ENCODE data around the gene MPP3.

Gene MPP3

GRCh38 chr17:43830510-43831140 is 2.3 kb downstream of the MPP3 start:
- no peak for DNase-seq

- no peak for DNase-seq
Measured at GRCh38 chr17:43829738-43830137, 3.2 kb downstream of the MPP3 start.

GRCh38 chr17:43827596-43827995 is 5.3 kb downstream of the MPP3 start:
- DNase-seq = no peak

- DNase-seq = no peak
Measured at GRCh38 chr17:43826206-43826605, 6.7 kb downstream of the MPP3 start.

DNA sequence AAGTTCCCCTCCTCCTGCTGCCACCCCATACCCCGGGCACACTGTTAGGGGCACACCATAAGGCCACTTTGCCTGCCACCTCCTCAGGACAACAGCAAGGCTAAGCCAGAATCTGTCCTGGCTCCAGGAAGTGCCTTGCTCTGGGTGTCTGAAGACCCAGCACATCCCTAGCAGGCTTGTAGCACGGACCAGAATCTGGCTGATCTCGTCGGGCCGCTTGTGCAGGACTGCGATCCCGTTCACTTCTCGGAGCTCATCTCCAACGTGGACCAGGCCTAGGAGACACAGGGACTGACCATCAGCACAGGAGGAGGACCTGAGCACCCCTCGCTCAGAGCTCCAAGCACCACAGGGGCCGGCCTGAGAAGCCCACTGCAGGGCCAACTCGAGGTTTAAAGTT is 7.4 kb downstream of the MPP3 start:
- DNase-seq = no peak

- DNase-seq = no peak
Measured at GRCh38 chr17:43823350-43824084, 9.4 kb downstream of the MPP3 start.

DNA sequence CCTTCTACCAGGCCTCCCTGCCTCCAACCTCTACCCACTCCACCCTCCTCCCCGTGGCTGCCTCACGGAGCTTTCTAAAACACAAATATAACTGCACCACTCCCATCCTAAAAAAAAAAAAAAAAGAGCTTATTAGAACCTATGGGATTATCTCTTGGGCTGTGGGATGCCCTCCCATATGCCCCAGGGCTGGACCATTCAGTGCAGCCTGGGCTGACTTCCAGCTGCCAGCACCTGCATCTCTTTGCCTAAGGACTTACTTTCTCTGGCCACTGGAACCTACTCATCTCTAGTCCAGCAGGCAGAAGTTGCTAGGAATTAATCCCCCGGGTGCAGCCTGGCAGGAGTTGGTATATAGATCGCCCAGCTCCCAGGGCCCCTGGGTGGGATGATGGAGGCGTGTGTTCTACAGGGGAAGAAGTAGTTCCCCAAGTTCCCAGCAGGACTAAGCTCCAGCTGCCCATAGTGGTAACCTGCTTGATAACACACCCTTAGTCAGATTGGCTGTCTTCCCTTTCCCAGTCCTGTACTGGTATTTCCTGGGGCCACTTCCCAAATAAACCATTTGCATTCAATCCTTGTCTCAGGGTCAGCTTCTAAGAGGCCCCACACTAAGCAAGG is 10.3 kb downstream of the MPP3 start:
- DNase-seq = no peak

- DNase-seq = no peak
Measured at GRCh38 chr17:43820759-43821158, 12.2 kb downstream of the MPP3 start.

DNA sequence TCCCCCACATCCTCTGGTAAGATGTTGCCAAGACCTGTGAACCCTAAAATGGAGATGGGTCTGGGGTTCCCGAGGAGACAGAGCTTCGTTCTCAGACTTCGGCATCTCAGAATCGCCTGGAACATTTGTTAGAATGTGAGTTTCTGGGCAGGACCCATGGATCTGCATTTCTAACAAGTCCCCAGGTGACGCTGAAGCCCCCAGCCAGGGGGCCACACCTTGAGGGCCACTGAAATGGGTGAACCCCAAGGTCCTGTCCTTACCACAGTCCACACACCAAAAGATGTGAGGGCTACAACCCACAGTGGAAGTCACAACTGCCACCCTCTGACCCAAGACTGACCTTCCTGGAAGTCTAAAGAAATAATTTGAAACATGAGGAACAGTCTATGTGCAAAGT is 14.0 kb downstream of the MPP3 start:
- DNase-seq = no peak

DNA sequence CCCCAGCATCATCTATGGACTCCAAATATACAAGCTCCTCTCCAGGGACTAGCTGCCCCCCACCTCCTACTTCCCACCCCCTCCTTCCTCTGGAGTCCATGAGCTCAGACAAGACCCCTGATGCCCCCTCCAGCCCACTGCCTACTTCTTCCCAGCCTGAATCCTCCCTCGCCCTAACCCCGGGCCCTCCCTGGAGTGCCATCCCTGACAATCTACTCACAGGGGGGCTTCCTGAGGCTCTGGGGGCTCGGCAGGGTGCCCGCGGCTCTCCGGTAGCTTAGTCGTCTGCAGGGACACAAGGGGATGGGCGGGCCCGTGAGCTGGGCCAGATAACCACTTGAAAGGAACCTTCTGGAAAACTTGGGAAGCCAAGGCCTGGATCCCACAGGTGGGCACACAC is 15.1 kb downstream of the MPP3 start:
- no peak for DNase-seq

DNA sequence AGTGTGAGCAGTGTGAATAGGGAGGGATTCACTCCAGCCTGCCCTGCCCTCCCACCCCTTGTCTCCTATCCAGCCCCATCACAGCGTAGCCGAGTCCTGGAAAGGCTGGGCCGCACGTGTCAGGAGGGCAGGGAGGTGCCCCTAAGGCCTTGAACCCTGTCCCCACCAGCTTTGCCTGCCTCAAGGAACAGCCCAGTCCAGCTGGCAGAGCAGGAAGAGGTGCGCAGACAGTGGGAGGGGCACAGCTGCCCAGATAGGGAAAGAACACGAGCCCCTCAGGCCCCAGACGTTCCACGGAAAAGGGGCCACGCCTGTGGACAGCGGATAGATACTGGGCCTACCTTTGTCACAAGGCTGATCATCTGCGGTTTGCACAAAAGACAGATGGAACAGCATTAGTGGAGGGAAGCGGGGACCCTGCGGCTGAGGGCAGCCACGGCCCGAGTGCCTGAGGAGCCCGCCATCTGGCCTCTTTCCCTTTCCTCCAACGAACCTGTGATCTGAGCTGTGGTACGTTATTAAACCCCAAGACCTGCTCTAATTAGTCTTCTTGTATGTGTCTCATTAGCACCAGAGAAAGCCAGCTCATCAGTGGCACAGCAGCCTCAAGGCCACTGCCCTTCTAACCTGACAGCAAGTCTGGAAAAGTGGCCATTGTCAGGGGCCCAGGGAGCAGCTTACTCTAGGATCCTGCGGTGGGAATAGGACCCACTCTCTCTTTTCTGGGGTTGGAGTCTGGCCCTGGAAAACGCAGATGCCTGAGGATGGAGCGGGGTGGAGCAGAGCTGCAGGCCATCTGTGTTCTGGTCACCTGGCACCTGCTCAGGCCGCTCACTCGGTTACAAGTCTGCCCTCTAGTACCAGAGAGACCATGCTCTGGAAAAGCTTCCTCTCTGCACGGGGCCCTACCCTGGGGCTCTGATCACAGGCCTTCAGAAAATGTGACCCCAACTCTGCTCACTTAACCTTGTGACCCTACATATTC is 16.3 kb downstream of the MPP3 start:
- DNase-seq = no peak

GRCh38 chr17:43814714-43815113 is 18.2 kb downstream of the MPP3 start:
- no peak for DNase-seq

- no peak for DNase-seq
Measured at GRCh38 chr17:43814026-43814425, 18.9 kb downstream of the MPP3 start.

- DNase-seq = no peak
Measured at GRCh38 chr17:43813386-43813785, 19.6 kb downstream of the MPP3 start.

GRCh38 chr17:43812396-43813265 is 20.3 kb downstream of the MPP3 start:
- no peak for DNase-seq

DNA sequence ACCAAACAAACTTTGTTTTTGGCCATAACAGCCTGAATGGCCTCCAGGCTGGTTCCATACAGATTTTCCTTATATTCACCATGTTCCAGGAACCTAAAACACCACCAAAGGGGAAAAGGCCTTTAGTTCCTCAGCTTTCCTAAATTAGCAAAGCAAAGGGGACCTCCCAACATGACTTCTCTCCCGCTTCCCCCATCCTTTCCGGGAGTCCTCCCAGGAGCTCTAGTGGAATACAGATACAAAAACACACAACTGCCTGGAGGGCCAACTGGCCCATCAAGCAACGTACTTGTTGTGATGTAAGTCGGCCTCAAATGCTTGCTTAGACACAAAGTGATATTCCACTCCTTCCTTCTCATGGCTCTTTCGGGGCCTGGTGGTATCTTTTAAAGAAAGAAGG is 22.1 kb downstream of the MPP3 start:
- no peak for DNase-seq

DNA sequence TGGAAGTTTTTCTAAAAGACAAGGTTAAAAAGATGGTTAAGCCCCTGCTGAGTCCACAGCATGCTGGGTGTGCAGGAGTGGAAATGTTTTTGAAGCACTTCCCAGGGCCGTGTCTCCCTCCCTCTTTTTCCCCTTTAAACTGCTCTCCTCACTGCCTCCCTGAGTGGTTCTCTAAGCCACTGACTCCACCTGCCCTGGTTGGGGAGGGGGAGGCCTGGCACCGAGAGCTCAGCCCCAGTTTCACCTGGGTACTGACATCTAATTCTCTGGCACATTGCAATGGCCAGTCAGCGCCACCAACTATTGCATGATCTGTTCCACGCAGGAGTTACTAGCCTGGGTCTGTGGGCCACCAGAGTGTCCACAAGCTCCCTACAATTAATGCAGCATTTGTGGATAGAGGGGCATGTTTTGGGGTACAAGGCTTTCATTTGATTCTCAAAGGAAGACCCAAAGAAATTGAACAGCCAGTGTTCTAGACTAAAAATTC is 22.7 kb downstream of the MPP3 start:
- no peak for DNase-seq

- no peak for DNase-seq
Measured at GRCh38 chr17:43809121-43809520, 23.8 kb downstream of the MPP3 start.

DNA sequence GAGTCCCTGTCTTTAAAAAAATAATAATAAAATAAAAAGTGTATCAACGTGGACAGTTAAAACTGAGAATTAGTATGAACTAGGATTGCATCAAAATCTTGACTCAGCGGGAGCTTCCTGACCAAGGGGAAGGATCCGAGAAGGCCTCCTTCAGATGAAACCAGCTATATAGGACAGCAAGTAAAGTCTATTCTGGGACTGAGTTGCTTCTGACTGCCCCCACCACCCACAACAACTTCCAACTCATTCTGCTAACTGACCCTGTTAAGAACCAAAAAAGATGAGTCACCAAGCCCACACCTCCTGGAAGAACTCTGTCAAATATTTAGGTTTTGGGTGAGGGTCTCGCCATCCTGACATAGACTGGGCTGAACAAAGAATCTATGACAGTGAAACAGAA is 24.9 kb downstream of the MPP3 start:
- no peak for DNase-seq

- no peak for DNase-seq
Measured at GRCh38 chr17:43805117-43805516, 27.8 kb downstream of the MPP3 start.

GRCh38 chr17:43803758-43804157 is 29.2 kb downstream of the MPP3 start:
- no peak for DNase-seq

DNA sequence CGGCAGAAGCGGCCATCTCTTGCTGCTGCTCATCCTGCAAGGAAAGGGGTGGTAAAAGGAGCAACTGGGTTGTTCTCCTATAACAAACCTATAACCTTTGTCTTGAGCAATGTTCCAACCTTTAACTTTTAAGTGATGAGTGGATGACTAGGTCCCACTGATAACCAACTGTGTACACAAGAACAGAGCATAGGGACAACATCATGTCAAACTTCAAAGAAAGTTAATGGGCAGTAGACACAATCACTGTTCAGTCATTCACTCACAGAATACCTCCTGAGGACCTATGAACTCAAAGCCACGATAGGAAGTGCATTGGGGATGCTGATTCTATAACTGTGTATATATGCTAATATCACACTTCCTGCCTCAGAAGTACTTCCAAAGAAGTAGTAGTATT is 31.1 kb downstream of the MPP3 start:
- DNase-seq = no peak

Measured in stimulated activated CD4-positive, alpha-beta T cell treated with anti-CD3 and anti-CD28 coated beads, Interleukin-2, amount 100 ng/mL, for 48 hours (primary cell).